H9 (cell line): ENCODE results near the gene MRPS35. TPM values are rescaled to one million over a fixed set of nuclear protein-coding genes. Genes with fewer than 3 reads are reported as not detected.

Experiments used
- DNase-seq: peaks from one replicate; pipeline ENCODE4 v3.0.0-alpha.2; 2017
- H2AFZ ChIP-seq: one replicate; pipeline ENCODE4 v1.6.1; 2013; ENCODE audit warnings: mild to moderate bottlenecking, low read length, control low read depth, moderate library complexity
- H2AK5ac ChIP-seq: 2 replicates; pipeline ENCODE4 v1.6.1; 2013; ENCODE audit warnings: low read length, control low read depth, mixed read lengths; ENCODE audit not compliant: insufficient read length
- H2BK120ac ChIP-seq: one replicate; pipeline ENCODE4 v1.6.1; 2013; ENCODE audit warnings: low read depth, mild to moderate bottlenecking, low read length, control low read depth, inconsistent platforms; ENCODE audit not compliant: poor library complexity, severe bottlenecking
- H2BK12ac ChIP-seq: 2 replicates; pipeline ENCODE4 v1.6.1; 2013; ENCODE audit warnings: low read length, control low read depth, mixed read lengths, low read depth; ENCODE audit not compliant: insufficient read length
- H2BK15ac ChIP-seq: 2 replicates; pipeline ENCODE4 v1.6.1; 2013; ENCODE audit warnings: low read depth, low read length, control low read depth
- H2BK20ac ChIP-seq: one replicate; pipeline ENCODE4 v1.6.1; 2013; ENCODE audit warnings: low read depth, mild to moderate bottlenecking, low read length, control low read depth, inconsistent platforms; ENCODE audit not compliant: poor library complexity, severe bottlenecking
- H2BK5ac ChIP-seq: 2 replicates; pipeline ENCODE4 v1.6.1; 2013; ENCODE audit warnings: low read length, control low read depth, mixed read lengths; ENCODE audit not compliant: insufficient read length
- H3K14ac ChIP-seq: 2 replicates; pipeline ENCODE4 v1.6.1; 2013; ENCODE audit warnings: low read length, control low read depth; ENCODE audit not compliant: insufficient read depth
- H3K18ac ChIP-seq: 2 replicates; pipeline ENCODE4 v1.6.1; 2013; ENCODE audit warnings: low read depth, mild to moderate bottlenecking, mixed read lengths, low read length, control low read depth; ENCODE audit not compliant: insufficient read length
- H3K23ac ChIP-seq: 2 replicates; pipeline ENCODE4 v1.6.1; 2013; ENCODE audit warnings: low read length, control low read depth, mixed read lengths, low read depth; ENCODE audit not compliant: insufficient read length
- H3K23me2 ChIP-seq: 2 replicates; pipeline ENCODE4 v1.6.1; 2013; ENCODE audit warnings: low read depth, mild to moderate bottlenecking, mixed read lengths, low read length, control low read depth; ENCODE audit not compliant: insufficient read length, poor library complexity, severe bottlenecking
- H3K27ac ChIP-seq: 2 replicates; pipeline ENCODE4 v1.5.1; 2013; ENCODE audit warnings: low read length, control low read depth, mixed read lengths, low read depth; ENCODE audit not compliant: insufficient read length
- H3K27me3 ChIP-seq: 2 replicates; pipeline ENCODE4 v1.6.1; 2013; ENCODE audit warnings: low read length, control low read depth, inconsistent platforms; ENCODE audit not compliant: insufficient read depth
- H3K4ac ChIP-seq: 2 replicates; pipeline ENCODE4 v1.6.1; 2013; ENCODE audit warnings: low read depth, mild to moderate bottlenecking, control low read depth, inconsistent platforms, low read length, moderate library complexity
- H3K4me1 ChIP-seq: 2 replicates; pipeline ENCODE4 v1.6.1; 2013; ENCODE audit warnings: low read length, control low read depth, inconsistent platforms; ENCODE audit not compliant: insufficient read depth
- H3K4me2 ChIP-seq: 2 replicates; pipeline ENCODE4 v1.6.1; 2013; ENCODE audit warnings: low read length, control low read depth, mixed read lengths; ENCODE audit not compliant: insufficient read length, insufficient read depth
- H3K56ac ChIP-seq: 2 replicates; pipeline ENCODE4 v1.6.1; 2013; ENCODE audit warnings: low read depth, mild to moderate bottlenecking, mixed read lengths, low read length, control low read depth; ENCODE audit not compliant: insufficient read length
- H3K79me1 ChIP-seq: 2 replicates; pipeline ENCODE4 v1.6.1; 2013; ENCODE audit warnings: low read depth, mild to moderate bottlenecking, moderate library complexity, low read length, control low read depth, inconsistent platforms; ENCODE audit not compliant: insufficient read depth, poor library complexity, severe bottlenecking
- H3K79me2 ChIP-seq: 2 replicates; pipeline ENCODE4 v1.6.1; 2013; ENCODE audit warnings: low read length, control low read depth, inconsistent platforms; ENCODE audit not compliant: insufficient read depth
- H3K9ac ChIP-seq: 2 replicates; pipeline ENCODE4 v1.6.1; 2013; ENCODE audit warnings: low read length, control low read depth, mixed read lengths; ENCODE audit not compliant: insufficient read length; ENCODE audit errors: extremely low read depth
- H3K9me3 ChIP-seq: one replicate; pipeline ENCODE4 v1.6.1; 2013; ENCODE audit warnings: low read depth, low read length, inconsistent platforms; ENCODE audit not compliant: control insufficient read depth
- H3T11ph ChIP-seq: one replicate; pipeline ENCODE4 v1.6.1; 2013; ENCODE audit warnings: mild to moderate bottlenecking, low read length, control low read depth, inconsistent platforms
- H4K20me1 ChIP-seq: one replicate; pipeline ENCODE4 v1.6.1; 2013; ENCODE audit not compliant: control insufficient read depth, insufficient read length, insufficient read depth
- H4K5ac ChIP-seq: 2 replicates; pipeline ENCODE4 v1.6.1; 2013; ENCODE audit warnings: low read depth, mild to moderate bottlenecking, mixed read lengths, low read length, control low read depth; ENCODE audit not compliant: insufficient read length
- H4K8ac ChIP-seq: replicated peaks from 2 replicates; pipeline ENCODE4 v1.6.1; 2013; ENCODE audit warnings: low read length, control low read depth, mixed read lengths, low read depth; ENCODE audit not compliant: insufficient read length
- H4K91ac ChIP-seq: 2 replicates; pipeline ENCODE4 v1.6.1; 2013; ENCODE audit warnings: low read depth, mild to moderate bottlenecking, moderate library complexity, mixed read lengths, low read length, control low read depth; ENCODE audit not compliant: insufficient read length
- H3K27ac Mint-ChIP-seq, 3 experiments: 2 replicates in 2 of 3; 3 replicates in 1 of 3; pipeline ENCODE4 v1.8.0; 2020 to 2021; ENCODE audit warnings: mixed read lengths in 3 of 3, mild to moderate bottlenecking in 1 of 3, moderate library complexity in 1 of 3
- H3K27me3 Mint-ChIP-seq: 2 replicates; pipeline ENCODE4 v1.8.0; 2021; ENCODE audit warnings: low read depth, mild to moderate bottlenecking, moderate library complexity, mixed read lengths
- H3K36me3 Mint-ChIP-seq, 3 experiments: 2 replicates in 2 of 3; 3 replicates in 1 of 3; pipeline ENCODE4 v1.8.0; 2020 to 2021; ENCODE audit warnings: low read depth in 3 of 3, mixed read lengths in 3 of 3; ENCODE audit not compliant: insufficient read depth in 1 of 3
- H3K4me1 Mint-ChIP-seq, 2 experiments: 2 replicates each; pipeline ENCODE4 v1.8.0; 2020; ENCODE audit warnings: mixed read lengths in 2 of 2
- H3K4me3 Mint-ChIP-seq, 2 experiments: 2 replicates in 1 of 2; 3 replicates in 1 of 2; pipeline ENCODE4 v1.8.0; 2020 to 2021; ENCODE audit warnings: mild to moderate bottlenecking in 2 of 2, mixed read lengths in 2 of 2, moderate library complexity in 1 of 2
- H3K9me3 Mint-ChIP-seq, 2 experiments: 2 replicates in 1 of 2; 3 replicates in 1 of 2; pipeline ENCODE4 v1.8.0; 2020; ENCODE audit warnings: mild to moderate bottlenecking in 2 of 2, mixed read lengths in 2 of 2, moderate library complexity in 1 of 2
- WGBS: extraction: QIAGEN DNeasy Blood & Tissue Kit; methylation state at CpG from one replicate; pipeline ENCODE4 v1.1.7; 2013; ENCODE audit warnings: missing lambda C conversion rate, low lambda C conversion rate, mixed read lengths; ENCODE audit not compliant: insufficient read length; ENCODE audit errors: extremely low coverage; 5-methylcytosine and 5-hydroxymethylcytosine counted together
- total RNA-seq: library from RNA; stranded (reverse); gene quantifications from 2 replicates; pipeline ENCODE4 v1.2.1, GENCODE V29; 2021
- TF ChIP-seq, protein P1 (sequence below): fragments of 200-600 bp; sonication (generic); conservative IDR thresholded peaks from 3 replicates; pipeline ENCODE4 v1.8.0; 2021; ENCODE audit warnings: antibody characterized with exemption, mild to moderate bottlenecking

MRPS35 gene
- total RNA-seq, 1 experiment from 2014 or later: 45.4 TPM

GRCh38 chr12:27777141-27777540, 66.5 kb downstream of the MRPS35 start:
- Mint-ChIP-seq H3K4me3 (no peak overlapping the region), H3K9me3 (no peaks in the 10 kb centered on the region), H3K27me3 (no peaks in the 10 kb centered on the region; the same call in 1 of the 2 replicates), H3K36me3 (peaks cover 0 to 8% (median 0%) of the 10 kb centered on the region in 3 experiments; a peak in 5 of 7 replicates), H3K27ac (peak overlapping the region in 1 of 3 experiments; percentile 15; a peak in 2 of 7 replicates), H3K4me1 (peaks cover 25 to 27% of the 10 kb centered on the region in 2 experiments)
- Histone ChIP-seq H3T11ph (no peak overlapping the region), H3K79me2 (0 out of 2 replicates have a peak, but pooled peaks cover 3% of the 10 kb centered on the region), H3K4me2 (no peak overlapping the region), H3K14ac (no peak overlapping the region), H3K23ac (no peak overlapping the region), H4K8ac (no peak overlapping the region), H3K9me3 (no peaks in the 10 kb centered on the region), H4K20me1 (no peaks in the 10 kb centered on the region), H3K18ac (no peak overlapping the region), H2BK120ac (no peak overlapping the region), H2BK5ac (no peak overlapping the region), H3K23me2 (peaks cover 11% of the 10 kb centered on the region), H3K56ac (no peak overlapping the region), H4K91ac (no peak overlapping the region), H2BK12ac (no peak overlapping the region), H3K27me3 (no peaks in the 10 kb centered on the region), H2AFZ (no peak overlapping the region), H2AK5ac (no peak overlapping the region), H3K4me1 (peaks cover 3% of the 10 kb centered on the region; the same call in 1 of the 2 replicates), H4K5ac (no peak overlapping the region), H3K79me1 (no peaks in the 10 kb centered on the region), H2BK15ac (no peak overlapping the region), H3K27ac (no peak overlapping the region), H2BK20ac (no peak overlapping the region), H3K4ac (no peak overlapping the region), H3K9ac (no peak overlapping the region)
- no peak for DNase-seq
- no CpG with 5 or more reads among the region's 5 CpGs for WGBS
- TF ChIP-seq, protein P1, sequence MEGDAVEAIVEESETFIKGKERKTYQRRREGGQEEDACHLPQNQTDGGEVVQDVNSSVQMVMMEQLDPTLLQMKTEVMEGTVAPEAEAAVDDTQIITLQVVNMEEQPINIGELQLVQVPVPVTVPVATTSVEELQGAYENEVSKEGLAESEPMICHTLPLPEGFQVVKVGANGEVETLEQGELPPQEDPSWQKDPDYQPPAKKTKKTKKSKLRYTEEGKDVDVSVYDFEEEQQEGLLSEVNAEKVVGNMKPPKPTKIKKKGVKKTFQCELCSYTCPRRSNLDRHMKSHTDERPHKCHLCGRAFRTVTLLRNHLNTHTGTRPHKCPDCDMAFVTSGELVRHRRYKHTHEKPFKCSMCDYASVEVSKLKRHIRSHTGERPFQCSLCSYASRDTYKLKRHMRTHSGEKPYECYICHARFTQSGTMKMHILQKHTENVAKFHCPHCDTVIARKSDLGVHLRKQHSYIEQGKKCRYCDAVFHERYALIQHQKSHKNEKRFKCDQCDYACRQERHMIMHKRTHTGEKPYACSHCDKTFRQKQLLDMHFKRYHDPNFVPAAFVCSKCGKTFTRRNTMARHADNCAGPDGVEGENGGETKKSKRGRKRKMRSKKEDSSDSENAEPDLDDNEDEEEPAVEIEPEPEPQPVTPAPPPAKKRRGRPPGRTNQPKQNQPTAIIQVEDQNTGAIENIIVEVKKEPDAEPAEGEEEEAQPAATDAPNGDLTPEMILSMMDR: no peak
